PFSK-1 (cell line): ENCODE measurements around the gene OR6C70.

Experiments used
- FOXP2 ChIP-seq: optimal IDR thresholded peaks from 2 replicates; pipeline ENCODE3; 2011; ENCODE audit warnings: borderline replicate concordance, control low read depth, inconsistent platforms; ENCODE audit not compliant: insufficient read depth; ENCODE audit errors: extremely low read length, extremely low read depth
- POLR2AphosphoS5 ChIP-seq: IDR thresholded peaks from 2 replicates; pipeline ENCODE4 v1.6.1; 2012; ENCODE audit warnings: low read depth, mild to moderate bottlenecking, control low read depth, low read length, moderate library complexity
- SIN3A ChIP-seq: IDR thresholded peaks from 2 replicates; pipeline ENCODE4 v1.6.1; 2012; ENCODE audit warnings: mild to moderate bottlenecking, low read length, moderate library complexity, borderline replicate concordance; ENCODE audit not compliant: insufficient read depth
- TAF1 ChIP-seq: IDR thresholded peaks from 2 replicates; pipeline ENCODE4 v1.6.1; 2012; ENCODE audit warnings: low read length, control low read depth, borderline replicate concordance; ENCODE audit not compliant: insufficient read depth
- TF ChIP-seq, protein P1 (sequence below), 2 experiments: IDR thresholded peaks; 2 replicates each; pipeline versions ENCODE4 v1.6.1 to v1.8.0; 2011 to 2012; ENCODE audit warnings: low read depth in 2 of 2, low read length in 2 of 2, control low read depth in 1 of 2, inconsistent platforms in 1 of 2, mild to moderate bottlenecking in 1 of 2, moderate library complexity in 1 of 2; ENCODE audit not compliant: insufficient read depth in 1 of 2

OR6C70 gene

DNA sequence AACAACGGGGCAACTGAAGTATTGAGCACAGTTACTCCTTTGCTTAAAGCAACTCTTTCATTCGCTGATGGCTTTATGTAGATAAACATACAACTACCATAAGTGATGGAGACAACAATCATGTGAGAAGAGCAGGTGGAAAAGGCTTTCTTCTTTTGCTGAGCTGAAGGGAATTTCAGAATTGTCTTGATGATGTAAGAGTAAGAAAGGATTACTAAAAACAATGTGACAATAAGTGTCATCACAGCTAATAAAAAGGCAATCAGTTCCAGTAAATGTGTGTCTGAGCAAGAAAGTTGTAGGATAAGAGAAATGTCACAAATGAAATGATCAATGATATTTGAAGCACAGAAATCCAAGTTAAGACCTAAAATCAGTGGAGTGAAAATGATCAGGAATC, 647 bp downstream of the OR6C70 start:
- TF ChIP-seq TAF1 (no peak), POLR2AphosphoS5 (no peak), SIN3A (no peak), FOXP2 (no peak)
- TF ChIP-seq, protein P1, sequence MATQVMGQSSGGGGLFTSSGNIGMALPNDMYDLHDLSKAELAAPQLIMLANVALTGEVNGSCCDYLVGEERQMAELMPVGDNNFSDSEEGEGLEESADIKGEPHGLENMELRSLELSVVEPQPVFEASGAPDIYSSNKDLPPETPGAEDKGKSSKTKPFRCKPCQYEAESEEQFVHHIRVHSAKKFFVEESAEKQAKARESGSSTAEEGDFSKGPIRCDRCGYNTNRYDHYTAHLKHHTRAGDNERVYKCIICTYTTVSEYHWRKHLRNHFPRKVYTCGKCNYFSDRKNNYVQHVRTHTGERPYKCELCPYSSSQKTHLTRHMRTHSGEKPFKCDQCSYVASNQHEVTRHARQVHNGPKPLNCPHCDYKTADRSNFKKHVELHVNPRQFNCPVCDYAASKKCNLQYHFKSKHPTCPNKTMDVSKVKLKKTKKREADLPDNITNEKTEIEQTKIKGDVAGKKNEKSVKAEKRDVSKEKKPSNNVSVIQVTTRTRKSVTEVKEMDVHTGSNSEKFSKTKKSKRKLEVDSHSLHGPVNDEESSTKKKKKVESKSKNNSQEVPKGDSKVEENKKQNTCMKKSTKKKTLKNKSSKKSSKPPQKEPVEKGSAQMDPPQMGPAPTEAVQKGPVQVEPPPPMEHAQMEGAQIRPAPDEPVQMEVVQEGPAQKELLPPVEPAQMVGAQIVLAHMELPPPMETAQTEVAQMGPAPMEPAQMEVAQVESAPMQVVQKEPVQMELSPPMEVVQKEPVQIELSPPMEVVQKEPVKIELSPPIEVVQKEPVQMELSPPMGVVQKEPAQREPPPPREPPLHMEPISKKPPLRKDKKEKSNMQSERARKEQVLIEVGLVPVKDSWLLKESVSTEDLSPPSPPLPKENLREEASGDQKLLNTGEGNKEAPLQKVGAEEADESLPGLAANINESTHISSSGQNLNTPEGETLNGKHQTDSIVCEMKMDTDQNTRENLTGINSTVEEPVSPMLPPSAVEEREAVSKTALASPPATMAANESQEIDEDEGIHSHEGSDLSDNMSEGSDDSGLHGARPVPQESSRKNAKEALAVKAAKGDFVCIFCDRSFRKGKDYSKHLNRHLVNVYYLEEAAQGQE (IDR thresholded peaks at IDR 0.05; ENCODE audit: insufficient read depth in 1 of 2, low read depth in 2 of 2, low read length in 2 of 2), result no peak

DNA sequence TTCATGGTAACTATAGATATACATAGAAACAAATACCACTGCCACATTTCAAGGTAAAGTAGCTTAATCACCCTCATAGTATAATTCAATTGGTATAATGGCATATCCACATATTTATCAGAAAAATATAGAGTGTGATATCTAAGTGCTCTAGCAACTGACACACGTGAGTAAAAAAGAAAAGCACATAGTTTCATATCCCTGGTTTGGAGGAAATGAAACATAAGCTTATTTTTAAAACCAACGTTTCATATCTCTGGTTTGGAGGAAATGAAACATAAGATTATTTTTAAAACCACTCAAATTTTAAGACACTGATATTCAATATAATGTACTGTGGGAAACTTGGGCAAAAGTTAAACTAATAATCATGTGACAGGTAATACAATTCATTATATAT, 2.1 kb downstream of the OR6C70 start:
- TF ChIP-seq, protein P1 (IDR thresholded peaks at IDR 0.05; ENCODE audit: insufficient read depth in 1 of 2, low read depth in 2 of 2, low read length in 2 of 2), result no peak
- no peak for TF ChIP-seq SIN3A
- TF ChIP-seq FOXP2, result no peak
- TF ChIP-seq POLR2AphosphoS5, result no peak
- no peak for TF ChIP-seq TAF1

DNA sequence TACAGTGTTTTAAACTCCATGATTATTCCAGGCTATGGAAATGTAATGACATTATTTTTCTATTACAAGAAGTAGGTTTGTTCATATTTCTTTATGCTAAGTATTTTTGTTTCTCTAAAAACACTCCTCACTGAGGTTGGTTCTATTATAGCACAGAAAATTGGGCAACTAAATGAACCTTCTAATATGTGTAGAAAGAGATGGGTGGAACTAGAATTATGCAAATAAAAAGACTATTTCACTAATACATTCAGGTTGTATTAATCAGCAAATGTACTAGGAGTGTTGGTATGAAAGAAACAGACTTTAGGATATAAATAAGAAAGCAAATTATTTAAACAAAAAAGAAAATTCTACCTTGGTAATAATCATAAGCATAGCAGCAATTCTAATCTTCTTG, 21.1 kb downstream of the OR6C70 start:
- TF ChIP-seq FOXP2, result no peak

DNA sequence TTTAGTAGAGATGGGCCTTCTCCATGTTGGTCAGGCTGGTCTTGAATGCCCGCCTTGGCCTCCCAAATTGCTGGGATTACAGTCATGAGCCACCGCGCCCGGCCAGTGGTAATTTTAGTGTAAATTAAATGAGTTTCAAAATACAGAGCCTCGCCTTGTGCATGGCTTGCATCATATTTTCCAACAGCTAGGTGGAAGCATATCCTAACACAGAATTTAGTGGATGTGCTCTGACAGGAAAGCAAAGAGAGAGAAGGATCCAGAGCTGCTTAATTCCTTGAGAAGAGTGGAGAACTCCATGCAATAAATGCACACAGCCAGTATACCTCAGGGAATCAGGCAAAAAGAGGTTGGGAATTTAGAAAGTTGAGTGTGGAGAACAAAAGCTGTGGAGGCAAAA, 23.6 kb downstream of the OR6C70 start:
- TF ChIP-seq POLR2AphosphoS5 (no peak), FOXP2 (no peak), TAF1 (no peak), SIN3A (no peak)
- TF ChIP-seq, protein P1 (IDR thresholded peaks at IDR 0.05; ENCODE audit: insufficient read depth in 1 of 2, low read depth in 2 of 2, low read length in 2 of 2), result no peak

DNA sequence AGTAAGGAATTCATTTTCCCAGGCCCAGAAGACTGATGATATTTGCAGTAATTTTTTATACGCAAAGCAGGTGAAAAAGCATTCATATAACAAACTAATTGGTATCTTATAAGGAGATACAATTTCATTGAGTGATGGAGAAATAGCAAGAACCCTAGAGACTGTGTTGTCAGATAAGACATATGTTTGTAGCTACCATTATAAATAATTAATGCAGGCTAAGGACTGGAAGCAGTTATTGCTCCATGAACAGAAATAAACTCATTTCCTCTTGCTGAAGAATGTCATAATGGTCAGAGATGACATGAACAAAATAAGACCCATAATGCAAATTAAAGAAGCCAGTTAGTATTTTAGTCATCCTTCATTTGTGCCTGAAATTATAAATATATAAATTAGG, 24.6 kb downstream of the OR6C70 start:
- TF ChIP-seq, protein P1 (IDR thresholded peaks at IDR 0.05; ENCODE audit: insufficient read depth in 1 of 2, low read depth in 2 of 2, low read length in 2 of 2), result no peak
- TF ChIP-seq TAF1, result no peak
